ENCODE measurements around the gene NWD2.

- TF ChIP-seq, protein P1, sequence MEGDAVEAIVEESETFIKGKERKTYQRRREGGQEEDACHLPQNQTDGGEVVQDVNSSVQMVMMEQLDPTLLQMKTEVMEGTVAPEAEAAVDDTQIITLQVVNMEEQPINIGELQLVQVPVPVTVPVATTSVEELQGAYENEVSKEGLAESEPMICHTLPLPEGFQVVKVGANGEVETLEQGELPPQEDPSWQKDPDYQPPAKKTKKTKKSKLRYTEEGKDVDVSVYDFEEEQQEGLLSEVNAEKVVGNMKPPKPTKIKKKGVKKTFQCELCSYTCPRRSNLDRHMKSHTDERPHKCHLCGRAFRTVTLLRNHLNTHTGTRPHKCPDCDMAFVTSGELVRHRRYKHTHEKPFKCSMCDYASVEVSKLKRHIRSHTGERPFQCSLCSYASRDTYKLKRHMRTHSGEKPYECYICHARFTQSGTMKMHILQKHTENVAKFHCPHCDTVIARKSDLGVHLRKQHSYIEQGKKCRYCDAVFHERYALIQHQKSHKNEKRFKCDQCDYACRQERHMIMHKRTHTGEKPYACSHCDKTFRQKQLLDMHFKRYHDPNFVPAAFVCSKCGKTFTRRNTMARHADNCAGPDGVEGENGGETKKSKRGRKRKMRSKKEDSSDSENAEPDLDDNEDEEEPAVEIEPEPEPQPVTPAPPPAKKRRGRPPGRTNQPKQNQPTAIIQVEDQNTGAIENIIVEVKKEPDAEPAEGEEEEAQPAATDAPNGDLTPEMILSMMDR (IDR thresholded peaks at IDR 0.05), result no peak
- no peak for TF ChIP-seq ZFX (IDR thresholded peaks at IDR 0.05; ENCODE audit: borderline replicate concordance)
Measured at GRCh38 chr4:37487668-37488067, 243.1 kb downstream of the NWD2 start.

Data from 22Rv1 (cell line).